DOHH2 (cell line): ENCODE data around the gene UBE2N.

Source experiments
- H3F3A ChIP-seq: fragments of 200-600 bp; sonication (generic), shearing (Covaris generic); 2 replicates; pipeline ENCODE4 v1.6.0; 2016; ENCODE audit warnings: antibody characterized with exemption, mild to moderate bottlenecking; ENCODE audit not compliant: control insufficient read depth, insufficient read depth
- H3K27ac ChIP-seq: fragments of 200-600 bp; sonication (generic); 2 replicates; pipeline ENCODE4 v1.5.1; 2014; ENCODE audit warnings: low read depth, mild to moderate bottlenecking, low read length, moderate library complexity
- H3K27me3 ChIP-seq: fragments of 200-600 bp; sonication (generic); 2 replicates; pipeline ENCODE4 v1.6.1; 2014; ENCODE audit warnings: mild to moderate bottlenecking, low read length, mixed read lengths; ENCODE audit not compliant: control insufficient read depth
- H3K36me3 ChIP-seq: fragments of 200-600 bp; sonication (generic); 2 replicates; pipeline ENCODE4 v1.6.1; 2014; ENCODE audit warnings: mild to moderate bottlenecking, low read length, moderate library complexity, mixed read lengths; ENCODE audit not compliant: control insufficient read depth
- H3K4me1 ChIP-seq: fragments of 200-600 bp; sonication (generic); 2 replicates; pipeline ENCODE4 v1.6.1; 2014; ENCODE audit warnings: mild to moderate bottlenecking, low read length, mixed read lengths; ENCODE audit not compliant: control insufficient read depth
- H3K4me2 ChIP-seq: fragments of 200-600 bp; sonication (generic); 2 replicates; pipeline ENCODE4 v1.6.0; 2014; ENCODE audit warnings: mild to moderate bottlenecking, low read length, moderate library complexity
- H3K4me3 ChIP-seq: fragments of 200-600 bp; sonication (generic); 2 replicates; pipeline ENCODE4 v1.5.1; 2014; ENCODE audit warnings: mild to moderate bottlenecking, low read length, mixed read lengths
- H3K79me2 ChIP-seq: fragments of 200-600 bp; sonication (generic); 2 replicates; pipeline ENCODE4 v1.6.1; 2014; ENCODE audit warnings: mild to moderate bottlenecking, low read length, mixed read lengths; ENCODE audit not compliant: control insufficient read depth
- H3K9me2 ChIP-seq: fragments of 200-600 bp; sonication (generic); replicated peaks from 2 replicates; pipeline ENCODE4 v1.6.1; 2014; ENCODE audit warnings: mild to moderate bottlenecking, low read length, mixed read lengths; ENCODE audit not compliant: control insufficient read depth
- H3K9me3 ChIP-seq: fragments of 200-600 bp; sonication (generic); 2 replicates; pipeline ENCODE4 v1.6.1; 2014; ENCODE audit warnings: antibody characterized with exemption, low read length, mixed read lengths; ENCODE audit not compliant: control insufficient read depth, insufficient read depth
- H4K20me1 ChIP-seq: fragments of 200-600 bp; sonication (generic); 2 replicates; pipeline ENCODE4 v1.6.0; 2014; ENCODE audit warnings: low read depth, mild to moderate bottlenecking, antibody characterized with exemption, low read length, moderate library complexity; ENCODE audit not compliant: control insufficient read depth, insufficient read depth
- CTCF ChIP-seq: fragments of 200-600 bp; sonication (generic); IDR thresholded peaks from one replicate; pipeline ENCODE4 v1.5.1; 2014; ENCODE audit warnings: antibody characterized with exemption, mild to moderate bottlenecking, low read depth, low read length; ENCODE audit not compliant: poor library complexity, severe bottlenecking
- EZH2phosphoT487 ChIP-seq: fragments of 200-600 bp; sonication (generic); IDR thresholded peaks from 2 replicates; pipeline ENCODE4 v1.6.1; 2017; ENCODE audit warnings: borderline replicate concordance, mild to moderate bottlenecking, antibody characterized with exemption, low read length, moderate library complexity, mixed read lengths

The UBE2N gene

GRCh38 chr12:93461503-93461902 is 19.8 kb upstream of the UBE2N start:
- Histone ChIP-seq H3K36me3 (no peaks in the 10 kb centered on the region), H3K27ac (no peak overlapping the region), H3K9me3 (no peaks in the 10 kb centered on the region), H3K27me3 (no peaks in the 10 kb centered on the region), H3K4me1 (peaks cover 6% of the 10 kb centered on the region), H3F3A (no peaks in the 10 kb centered on the region), H3K4me3 (no peak overlapping the region), H4K20me1 (no peaks in the 10 kb centered on the region), H3K4me2 (no peak overlapping the region), H3K79me2 (no peaks in the 10 kb centered on the region), H3K9me2 (no peaks in the 10 kb centered on the region)
- no peak for TF ChIP-seq CTCF
- no peak for TF ChIP-seq EZH2phosphoT487

GRCh38 chr12:93460902-93461301 is 19.2 kb upstream of the UBE2N start:
- no peak for TF ChIP-seq EZH2phosphoT487
- TF ChIP-seq CTCF, result no peak
- no peaks in the 10 kb centered on the region for H3K9me3 ChIP-seq
- no peak overlapping the region for H3K4me2 ChIP-seq
- no peaks in the 10 kb centered on the region for H3K9me2 ChIP-seq
- H3F3A ChIP-seq, result no peaks in the 10 kb centered on the region
- no peak overlapping the region for H3K4me3 ChIP-seq
- H3K27ac ChIP-seq, result no peak overlapping the region
- H3K79me2 ChIP-seq, result no peaks in the 10 kb centered on the region
- H4K20me1 ChIP-seq, result no peaks in the 10 kb centered on the region
- H3K36me3 ChIP-seq, result no peaks in the 10 kb centered on the region
- peaks cover 6% of the 10 kb centered on the region for H3K4me1 ChIP-seq
- no peaks in the 10 kb centered on the region for H3K27me3 ChIP-seq

- H3F3A ChIP-seq, result no peaks in the 10 kb centered on the region
- H3K4me1 ChIP-seq, result peaks cover 6% of the 10 kb centered on the region
- no peaks in the 10 kb centered on the region for H3K79me2 ChIP-seq
- no peaks in the 10 kb centered on the region for H3K27me3 ChIP-seq
- TF ChIP-seq CTCF (no peak), EZH2phosphoT487 (no peak)
- H3K36me3 ChIP-seq, result no peaks in the 10 kb centered on the region
- no peak overlapping the region for H3K4me3 ChIP-seq
- H3K27ac ChIP-seq, result no peak overlapping the region
- no peak overlapping the region for H3K4me2 ChIP-seq
- no peaks in the 10 kb centered on the region for H3K9me3 ChIP-seq
- no peaks in the 10 kb centered on the region for H3K9me2 ChIP-seq
- no peaks in the 10 kb centered on the region for H4K20me1 ChIP-seq
Observed at GRCh38 chr12:93460003-93460402, 18.3 kb upstream of the UBE2N start.

GRCh38 chr12:93459097-93459496 is 17.4 kb upstream of the UBE2N start:
- no peaks in the 10 kb centered on the region for H3F3A ChIP-seq
- no peak for TF ChIP-seq EZH2phosphoT487
- TF ChIP-seq CTCF, result no peak
- H3K36me3 ChIP-seq, result no peaks in the 10 kb centered on the region

More at GRCh38 chr12:93459097-93459496, 17.4 kb upstream of the UBE2N start:
- H3K27ac ChIP-seq, result no peak overlapping the region
- no peaks in the 10 kb centered on the region for H3K9me3 ChIP-seq
- H3K79me2 ChIP-seq, result no peaks in the 10 kb centered on the region
- H3K4me1 ChIP-seq, result peaks cover 6% of the 10 kb centered on the region
- no peak overlapping the region for H3K4me2 ChIP-seq
- no peak overlapping the region for H3K4me3 ChIP-seq
- H3K9me2 ChIP-seq, result no peaks in the 10 kb centered on the region
- no peaks in the 10 kb centered on the region for H3K27me3 ChIP-seq
- H4K20me1 ChIP-seq, result no peaks in the 10 kb centered on the region
